Measurements from ENCODE around the gene URB2. TPM values are rescaled to one million over a fixed set of nuclear protein-coding genes. Genes with fewer than 3 reads are reported as not detected.

Gene URB2
- total RNA-seq, 1 experiment from 2014 or later = 25.2 TPM

DNA sequence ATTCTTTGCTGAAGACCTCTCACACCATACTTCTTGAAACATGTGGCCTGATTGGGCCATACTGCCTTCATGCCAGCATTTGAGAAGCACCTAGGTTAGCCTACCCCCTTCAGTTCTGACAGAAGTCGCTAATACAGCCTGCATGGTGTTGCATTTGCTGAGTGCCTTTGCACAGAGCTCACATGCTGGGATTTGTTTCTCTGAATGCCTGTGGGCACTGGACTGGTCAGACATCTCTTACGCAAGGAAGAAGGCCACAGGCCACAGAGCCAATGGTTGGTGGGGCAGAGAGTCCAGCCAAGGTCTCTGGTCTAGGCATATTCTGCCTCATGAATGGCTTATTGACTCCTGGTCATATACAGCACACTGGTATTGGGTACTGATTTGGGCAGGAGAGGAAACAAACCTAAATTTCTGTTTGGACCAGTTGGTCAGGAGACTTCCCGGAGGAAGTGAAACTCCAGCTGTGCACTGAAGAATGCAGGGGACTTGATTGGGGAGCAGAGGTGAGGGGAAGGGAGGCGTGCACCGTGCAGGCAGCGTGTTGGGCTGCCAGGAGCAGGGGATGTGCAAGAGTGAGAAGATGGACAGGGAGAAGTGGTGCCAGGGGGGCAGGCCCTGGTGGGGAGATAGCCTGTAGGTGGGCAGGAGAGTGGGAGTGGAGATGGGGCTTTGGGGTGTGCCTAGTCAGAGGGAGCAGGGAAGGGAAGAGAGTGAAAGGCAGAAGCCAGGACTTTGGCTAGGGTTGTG is 18.1 kb downstream of the URB2 start:
- CTCF ChIA-PET = no interaction called here
- H3K4me1 Mint-ChIP-seq (ENCODE audit: low read depth, unreplicated experiment) = no peaks in the 10 kb centered on the region
- H3K9me3 Mint-ChIP-seq (ENCODE audit: low read depth, unreplicated experiment) = no peaks in the 10 kb centered on the region
- no peak overlapping the region for H3K4me3 Mint-ChIP-seq (ENCODE audit: low read depth, unreplicated experiment)
- no peak overlapping the region for H3K27ac Mint-ChIP-seq (ENCODE audit: unreplicated experiment)
- TF ChIP-seq, protein P1, sequence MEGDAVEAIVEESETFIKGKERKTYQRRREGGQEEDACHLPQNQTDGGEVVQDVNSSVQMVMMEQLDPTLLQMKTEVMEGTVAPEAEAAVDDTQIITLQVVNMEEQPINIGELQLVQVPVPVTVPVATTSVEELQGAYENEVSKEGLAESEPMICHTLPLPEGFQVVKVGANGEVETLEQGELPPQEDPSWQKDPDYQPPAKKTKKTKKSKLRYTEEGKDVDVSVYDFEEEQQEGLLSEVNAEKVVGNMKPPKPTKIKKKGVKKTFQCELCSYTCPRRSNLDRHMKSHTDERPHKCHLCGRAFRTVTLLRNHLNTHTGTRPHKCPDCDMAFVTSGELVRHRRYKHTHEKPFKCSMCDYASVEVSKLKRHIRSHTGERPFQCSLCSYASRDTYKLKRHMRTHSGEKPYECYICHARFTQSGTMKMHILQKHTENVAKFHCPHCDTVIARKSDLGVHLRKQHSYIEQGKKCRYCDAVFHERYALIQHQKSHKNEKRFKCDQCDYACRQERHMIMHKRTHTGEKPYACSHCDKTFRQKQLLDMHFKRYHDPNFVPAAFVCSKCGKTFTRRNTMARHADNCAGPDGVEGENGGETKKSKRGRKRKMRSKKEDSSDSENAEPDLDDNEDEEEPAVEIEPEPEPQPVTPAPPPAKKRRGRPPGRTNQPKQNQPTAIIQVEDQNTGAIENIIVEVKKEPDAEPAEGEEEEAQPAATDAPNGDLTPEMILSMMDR (IDR thresholded peaks at IDR 0.05; ENCODE audit: unreplicated experiment) = no peak
- no peak for DNase-seq
- intact Hi-C loops (cut with micrococcal nuclease; ENCODE audit: unreplicated experiment) = no loop called here
- no peaks in the 10 kb centered on the region for H3K27me3 Mint-ChIP-seq (ENCODE audit: unreplicated experiment)
- no TSS peak for BruUV-seq (replicated peaks)
- H3K36me3 Mint-ChIP-seq (ENCODE audit: insufficient read depth, unreplicated experiment) = peaks cover 41% of the 10 kb centered on the region

DNA sequence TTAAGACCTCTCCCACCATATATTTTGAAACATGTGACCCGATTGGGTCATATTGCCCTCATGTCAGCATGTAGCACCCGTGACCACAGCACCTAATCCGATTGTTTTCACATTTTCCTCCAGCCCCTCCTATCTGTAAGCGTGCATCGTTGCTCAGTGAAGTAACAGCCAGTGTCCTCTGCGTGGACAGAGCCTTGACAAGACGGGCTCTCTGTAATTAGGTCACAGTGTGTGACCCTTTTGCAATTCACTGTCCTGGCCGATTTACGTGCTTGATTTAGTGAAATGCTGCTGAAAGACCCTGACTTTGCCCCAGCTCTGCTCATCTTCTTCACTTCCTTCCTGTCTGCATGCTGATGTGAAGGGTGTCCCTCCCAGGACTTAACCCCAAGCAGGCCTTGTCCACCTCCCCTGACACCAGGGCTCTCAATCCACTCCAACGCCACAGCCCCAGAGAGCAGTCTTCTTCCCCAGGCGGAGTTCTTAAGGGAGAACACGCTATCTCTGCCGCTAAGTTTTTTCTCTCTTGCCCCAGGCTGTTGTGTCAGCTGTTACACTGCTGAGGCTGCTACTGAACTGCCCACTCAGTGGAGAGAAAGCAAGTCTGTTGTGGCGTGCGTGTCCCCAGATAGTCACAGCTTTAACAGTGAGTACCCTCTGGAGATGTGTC is 19.4 kb downstream of the URB2 start:
- intact Hi-C loops (cut with micrococcal nuclease; ENCODE audit: unreplicated experiment) = no loop called here
- no TSS peak for BruUV-seq (replicated peaks)
- DNase-seq = no peak
- no peaks in the 10 kb centered on the region for H3K4me1 Mint-ChIP-seq (ENCODE audit: low read depth, unreplicated experiment)
- H3K4me3 Mint-ChIP-seq (ENCODE audit: low read depth, unreplicated experiment) = no peak overlapping the region
- no peaks in the 10 kb centered on the region for H3K9me3 Mint-ChIP-seq (ENCODE audit: low read depth, unreplicated experiment)
- no peaks in the 10 kb centered on the region for H3K27me3 Mint-ChIP-seq (ENCODE audit: unreplicated experiment)
- peaks cover 47% of the 10 kb centered on the region for H3K36me3 Mint-ChIP-seq (ENCODE audit: insufficient read depth, unreplicated experiment)
- no peak overlapping the region for H3K27ac Mint-ChIP-seq (ENCODE audit: unreplicated experiment)
- TF ChIP-seq, protein P1 (IDR thresholded peaks at IDR 0.05; ENCODE audit: unreplicated experiment) = no peak
- CTCF ChIA-PET = no interaction called here

DNA sequence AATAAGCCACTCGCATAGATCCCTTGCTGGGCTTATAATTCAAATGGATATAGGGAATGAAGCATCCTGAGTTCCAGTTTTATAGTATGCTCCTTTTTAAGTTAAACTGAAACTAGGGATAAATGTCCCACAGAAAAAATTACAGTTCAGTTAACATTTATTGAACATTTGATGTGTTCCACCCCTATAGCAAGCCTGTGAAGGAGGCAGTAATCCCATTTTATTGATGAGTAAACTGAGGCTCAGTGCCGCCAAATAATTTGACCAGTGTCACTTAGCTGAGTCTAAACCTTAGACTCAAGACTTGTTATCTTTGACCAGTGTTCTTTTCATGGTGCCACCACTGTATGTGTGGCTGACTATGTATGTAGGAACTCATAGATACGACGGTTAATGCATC is 22.4 kb downstream of the URB2 start:
- H3K9me3 Mint-ChIP-seq (ENCODE audit: low read depth, unreplicated experiment) = no peaks in the 10 kb centered on the region
- H3K4me3 Mint-ChIP-seq (ENCODE audit: low read depth, unreplicated experiment) = no peak overlapping the region
- no peak overlapping the region for H3K27ac Mint-ChIP-seq (ENCODE audit: unreplicated experiment)
- H3K27me3 Mint-ChIP-seq (ENCODE audit: unreplicated experiment) = no peaks in the 10 kb centered on the region
- DNase-seq = no peak
- peaks cover 41% of the 10 kb centered on the region for H3K36me3 Mint-ChIP-seq (ENCODE audit: insufficient read depth, unreplicated experiment)
- CTCF ChIA-PET = no interaction called here
- intact Hi-C loops (cut with micrococcal nuclease; ENCODE audit: unreplicated experiment) = no loop called here
- no TSS peak for BruUV-seq (replicated peaks)
- H3K4me1 Mint-ChIP-seq (ENCODE audit: low read depth, unreplicated experiment) = no peaks in the 10 kb centered on the region
- TF ChIP-seq, protein P1 (IDR thresholded peaks at IDR 0.05; ENCODE audit: unreplicated experiment) = no peak

DNA sequence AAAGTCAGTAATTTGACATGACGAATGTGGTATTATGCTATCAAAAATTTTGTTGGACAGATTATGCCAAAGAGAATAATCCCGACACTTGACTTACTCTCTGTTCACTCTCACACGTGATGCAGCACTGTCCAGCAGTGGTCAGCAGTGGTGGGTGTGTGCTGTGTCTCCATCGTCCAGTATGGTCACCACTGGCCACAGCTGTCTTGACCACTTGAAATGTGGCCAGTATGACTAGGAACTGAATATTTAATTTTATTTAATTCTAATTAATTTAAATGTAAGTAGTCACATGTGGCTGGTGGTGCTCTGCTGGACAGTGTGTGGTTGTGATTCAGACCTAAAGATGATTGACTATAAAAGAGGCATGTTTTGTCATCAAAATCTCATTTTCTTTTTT is 24.0 kb downstream of the URB2 start:
- Mint-ChIP-seq H3K4me3 (ENCODE audit: low read depth, unreplicated experiment) (no peak overlapping the region), H3K27ac (ENCODE audit: unreplicated experiment) (no peak overlapping the region), H3K36me3 (ENCODE audit: insufficient read depth, unreplicated experiment) (peaks cover 47% of the 10 kb centered on the region), H3K27me3 (ENCODE audit: unreplicated experiment) (no peaks in the 10 kb centered on the region), H3K9me3 (ENCODE audit: low read depth, unreplicated experiment) (no peaks in the 10 kb centered on the region), H3K4me1 (ENCODE audit: low read depth, unreplicated experiment) (no peaks in the 10 kb centered on the region)
- TF ChIP-seq, protein P1 (IDR thresholded peaks at IDR 0.05; ENCODE audit: unreplicated experiment) = no peak
- CTCF ChIA-PET = no interaction called here
- DNase-seq = no peak
- no TSS peak for BruUV-seq (replicated peaks)
- intact Hi-C loops (cut with micrococcal nuclease; ENCODE audit: unreplicated experiment) = no loop called here
